Measurements from ENCODE around the gene ZFP91. TPM values are rescaled to one million over a fixed set of nuclear protein-coding genes. Genes with fewer than 3 reads are reported as not detected.

The ZFP91 gene
- total RNA-seq, 1 donor from 2014 or later = 38.1 TPM

DNA sequence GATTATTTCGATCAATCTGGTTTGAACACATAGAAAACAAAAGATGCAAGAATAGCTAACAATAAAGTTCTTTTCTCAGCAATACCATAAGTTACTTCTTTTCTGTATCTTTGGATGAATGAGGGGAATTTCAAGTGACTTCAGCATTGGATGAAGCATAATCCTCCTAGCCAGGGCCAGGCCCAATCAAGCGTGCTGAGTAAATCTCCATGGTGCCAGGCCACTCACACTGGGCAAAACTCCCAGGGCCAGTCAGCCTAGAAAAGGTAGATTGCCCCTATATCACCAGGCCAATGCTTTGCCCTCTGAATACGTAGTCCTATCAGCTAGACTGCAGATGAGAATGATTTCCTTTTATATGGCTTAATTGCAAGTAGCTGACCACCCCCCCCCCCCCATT is 49.6 kb downstream of the ZFP91 start:
- no peak for DNase-seq (ENCODE audit: extremely low read depth, low read depth, low spot score)

DNA sequence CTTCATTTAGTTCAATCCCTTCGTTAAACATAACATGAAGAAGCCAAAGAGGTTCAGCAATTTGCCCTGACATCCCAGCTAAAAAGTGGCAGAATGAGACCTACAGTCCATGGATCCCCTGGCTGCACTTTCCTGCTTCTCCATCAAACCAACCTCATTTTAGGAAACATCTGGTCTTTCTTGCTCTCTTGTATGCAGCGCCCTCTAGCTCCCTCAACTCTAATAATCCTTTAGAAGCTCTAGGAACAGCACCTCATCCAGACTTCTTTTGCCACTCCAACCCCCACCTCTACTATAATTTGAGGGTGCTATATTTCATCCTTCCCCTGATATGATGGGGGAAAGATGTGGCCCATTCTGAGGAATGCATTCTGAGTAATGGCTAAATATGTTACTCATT is 51.0 kb downstream of the ZFP91 start:
- DNase-seq (ENCODE audit: extremely low read depth, low read depth, low spot score) = no peak

DNA sequence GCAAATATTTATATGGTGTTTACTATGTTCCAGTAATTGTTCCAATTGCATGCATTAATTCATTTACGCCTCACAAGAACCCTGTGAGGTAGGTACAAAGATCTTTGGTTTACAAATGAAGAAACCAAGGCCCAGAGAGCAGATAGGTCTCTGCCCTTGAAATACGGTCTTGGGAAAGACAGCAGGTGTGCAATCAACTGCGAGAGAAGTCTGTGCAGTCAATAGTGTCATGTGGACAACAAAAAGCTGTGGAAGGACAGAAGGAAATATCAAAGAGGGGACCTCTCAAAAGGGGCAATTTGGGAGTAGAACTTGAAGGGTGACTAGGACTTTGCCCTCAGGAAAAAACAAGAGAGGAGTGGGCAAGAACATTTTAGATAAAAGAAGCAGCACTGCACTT is 52.5 kb downstream of the ZFP91 start:
- no peak for DNase-seq (ENCODE audit: extremely low read depth, low read depth, low spot score)

DNA sequence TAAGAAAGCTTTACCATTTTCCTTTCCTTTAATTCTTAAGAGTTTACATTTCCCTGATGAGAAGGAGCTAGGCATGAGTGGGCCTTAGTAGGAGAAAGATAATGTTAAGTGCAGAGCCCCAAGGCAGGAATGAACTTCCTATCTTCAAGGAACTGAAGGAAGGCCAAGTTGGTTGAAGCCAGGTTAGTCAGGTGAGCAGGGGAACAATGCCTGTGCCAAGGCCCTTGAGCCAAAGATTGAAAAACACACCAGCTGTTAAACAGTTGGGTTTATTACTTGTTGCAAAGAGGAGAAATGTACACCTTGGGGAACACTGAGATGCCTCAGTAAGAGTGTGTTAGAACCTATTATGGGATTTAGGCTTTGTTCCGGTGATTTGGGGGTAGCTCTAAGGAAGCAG is 53.6 kb downstream of the ZFP91 start:
- DNase-seq (ENCODE audit: extremely low read depth, low read depth, low spot score) = no peak

DNA sequence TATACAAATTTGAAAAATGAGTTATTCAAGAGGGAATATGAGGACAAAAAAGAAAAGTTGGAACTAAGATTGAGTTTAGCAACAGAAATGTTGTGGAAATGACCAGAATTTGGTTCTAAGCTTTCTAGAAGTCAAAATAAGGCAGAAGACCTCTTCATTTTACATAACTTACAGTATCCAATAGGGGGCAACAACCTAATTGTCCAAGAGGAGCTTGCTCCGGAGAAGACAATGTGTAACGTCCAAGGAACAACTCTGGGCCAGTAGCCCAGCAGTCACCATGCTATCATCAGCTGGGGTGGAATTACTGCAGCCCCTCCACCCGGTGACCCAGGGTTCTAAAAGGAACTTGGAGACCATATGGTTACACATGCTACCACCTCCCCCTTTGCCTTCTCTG is 57.7 kb downstream of the ZFP91 start:
- no peak for DNase-seq (ENCODE audit: extremely low read depth, low read depth, low spot score)

DNA sequence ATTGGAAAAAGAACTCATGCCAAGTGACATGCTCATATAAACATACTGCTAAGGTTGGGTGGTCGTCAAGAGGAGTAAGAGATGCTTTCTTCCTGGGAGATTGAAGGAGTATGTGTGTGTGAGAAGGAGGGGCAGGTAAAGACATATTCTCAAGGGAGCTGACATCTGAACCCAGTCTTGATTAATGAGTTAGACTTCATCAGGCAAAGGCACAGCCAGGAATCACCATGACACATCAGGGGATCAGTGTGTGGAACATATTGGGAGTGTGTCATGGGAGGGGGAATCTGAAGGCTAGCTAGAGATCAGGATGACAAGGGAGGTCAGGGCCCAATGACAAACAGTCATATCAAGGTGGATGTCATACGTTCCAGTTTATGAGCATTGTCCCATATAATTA is 58.5 kb downstream of the ZFP91 start:
- DNase-seq (ENCODE audit: extremely low read depth, low read depth, low spot score) = no peak

DNA sequence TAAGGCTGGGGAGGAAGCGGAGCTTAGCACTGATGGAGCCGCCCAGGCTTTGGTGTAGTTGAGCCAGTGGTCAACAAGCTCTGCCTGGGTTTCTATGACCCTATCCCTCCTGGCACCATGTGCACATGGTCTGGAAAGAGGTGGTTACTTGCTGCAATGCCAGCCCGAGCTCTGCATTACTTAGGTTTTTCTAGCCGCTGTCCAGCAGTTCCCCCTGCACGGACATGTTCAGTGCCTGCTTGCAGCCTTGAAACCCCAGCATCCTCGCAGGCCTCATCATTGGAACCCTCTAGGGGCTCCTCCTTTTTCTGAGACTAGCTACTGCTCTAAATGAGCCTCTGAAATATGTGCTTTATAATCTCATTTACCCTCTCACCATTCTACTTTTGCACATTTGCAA is 60.2 kb downstream of the ZFP91 start:
- no peak for DNase-seq (ENCODE audit: extremely low read depth, low read depth, low spot score)

DNA sequence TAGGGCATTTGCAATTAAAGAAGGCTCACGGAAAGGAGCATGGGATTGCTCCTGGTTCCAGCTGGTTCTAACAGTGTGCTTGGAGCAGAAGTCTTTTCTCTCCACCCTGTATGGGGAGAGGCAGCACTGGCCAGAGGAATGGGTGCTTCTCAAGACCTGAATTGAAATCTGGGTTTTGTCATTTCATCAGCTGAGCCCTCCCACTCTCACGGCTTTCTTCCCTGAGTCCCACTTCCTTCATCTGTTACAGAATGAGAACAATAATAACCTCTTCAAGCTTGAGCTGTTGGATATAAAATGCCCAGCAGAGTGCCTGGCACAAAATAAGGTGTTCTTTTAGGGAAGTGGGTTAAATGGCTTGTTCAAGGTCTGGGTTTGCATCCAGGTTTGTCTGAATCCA is 60.8 kb downstream of the ZFP91 start:
- DNase-seq (ENCODE audit: extremely low read depth, low read depth, low spot score) = no peak

DNA sequence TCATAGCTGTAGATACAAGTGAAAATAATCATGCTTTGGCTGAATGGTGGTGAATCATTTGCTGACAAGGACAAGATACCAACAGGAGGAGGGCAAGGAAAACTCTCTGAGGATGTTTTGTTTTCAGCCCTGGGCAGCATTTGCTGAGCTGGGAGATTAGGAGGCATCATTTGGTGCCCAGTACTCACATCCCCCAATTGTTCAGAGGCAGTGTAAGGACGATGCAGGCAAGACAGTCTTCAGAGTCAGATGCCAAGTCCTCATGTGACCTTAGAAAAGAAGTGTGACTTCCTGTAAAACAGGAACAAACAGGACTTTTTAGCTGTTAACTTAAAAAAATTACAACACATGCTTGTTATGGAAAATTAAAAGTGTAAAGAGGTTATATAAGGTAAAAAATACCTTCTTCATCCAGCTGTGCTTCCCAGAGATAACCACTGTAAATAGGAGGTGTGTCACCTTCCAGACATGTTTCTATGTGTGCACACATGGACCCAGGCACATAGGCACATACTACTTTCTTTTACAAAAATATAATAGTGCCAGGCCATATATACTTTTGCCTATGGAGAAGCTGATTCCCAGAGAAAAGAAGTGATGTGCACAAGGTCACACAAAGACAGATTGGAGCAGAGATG is 61.6 kb downstream of the ZFP91 start:
- DNase-seq (ENCODE audit: extremely low read depth, low read depth, low spot score) = no peak

DNA sequence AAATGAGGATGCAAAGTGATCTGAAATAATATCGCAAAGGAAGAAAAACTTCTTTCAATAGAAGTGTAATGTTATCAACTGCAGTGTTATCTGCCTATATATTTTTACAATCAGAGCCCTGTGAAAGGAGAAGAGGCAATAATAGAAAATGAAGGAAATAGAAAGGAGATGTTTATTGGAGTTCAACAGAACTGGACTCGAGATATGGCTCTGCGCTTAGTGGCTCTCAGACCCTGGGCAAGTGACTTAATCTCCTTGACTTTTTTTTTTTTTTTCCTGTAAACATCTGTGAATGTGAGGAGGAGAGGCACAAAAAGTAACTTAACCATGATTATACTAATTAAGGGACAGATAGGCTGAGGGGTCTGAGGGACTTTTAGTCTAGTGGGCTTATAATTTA is 62.5 kb downstream of the ZFP91 start:
- no peak for DNase-seq (ENCODE audit: extremely low read depth, low read depth, low spot score)

DNA sequence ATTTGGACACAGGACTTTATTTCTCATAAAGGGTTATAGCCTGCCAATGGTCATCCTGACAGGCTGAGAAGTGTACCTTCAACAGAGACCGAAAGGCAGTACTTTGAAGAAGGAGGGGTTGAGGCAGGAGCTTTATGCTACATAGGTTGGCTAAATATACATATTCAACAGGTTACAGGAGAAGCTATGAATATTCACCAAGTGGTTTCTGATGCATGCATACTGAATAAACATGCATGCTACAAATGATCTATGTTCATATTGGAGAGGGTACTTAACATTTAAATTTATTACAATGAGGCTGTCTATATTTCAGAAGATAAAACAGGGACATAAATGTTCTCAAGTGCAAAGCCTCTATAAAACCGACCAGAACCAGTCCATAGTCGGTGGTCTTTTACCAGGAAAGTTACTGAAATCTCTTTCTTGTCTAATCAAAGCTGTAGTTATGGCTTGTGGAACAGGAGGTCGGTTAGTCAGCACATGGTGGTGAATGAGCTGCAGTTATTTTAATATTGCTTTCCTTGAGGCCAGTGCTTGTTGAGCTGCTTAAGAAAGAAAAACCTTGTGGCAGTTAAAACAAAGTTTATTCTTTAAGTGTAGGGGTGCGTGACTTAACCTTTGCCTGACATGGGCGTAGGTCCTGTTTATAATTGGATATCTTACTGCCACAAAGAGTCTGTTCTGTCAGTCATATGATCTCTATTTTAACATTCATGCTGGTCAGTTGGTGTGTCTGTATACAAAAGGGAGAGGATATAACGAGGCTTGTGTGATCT is 63.1 kb downstream of the ZFP91 start:
- DNase-seq (ENCODE audit: extremely low read depth, low read depth, low spot score) = no peak

DNA sequence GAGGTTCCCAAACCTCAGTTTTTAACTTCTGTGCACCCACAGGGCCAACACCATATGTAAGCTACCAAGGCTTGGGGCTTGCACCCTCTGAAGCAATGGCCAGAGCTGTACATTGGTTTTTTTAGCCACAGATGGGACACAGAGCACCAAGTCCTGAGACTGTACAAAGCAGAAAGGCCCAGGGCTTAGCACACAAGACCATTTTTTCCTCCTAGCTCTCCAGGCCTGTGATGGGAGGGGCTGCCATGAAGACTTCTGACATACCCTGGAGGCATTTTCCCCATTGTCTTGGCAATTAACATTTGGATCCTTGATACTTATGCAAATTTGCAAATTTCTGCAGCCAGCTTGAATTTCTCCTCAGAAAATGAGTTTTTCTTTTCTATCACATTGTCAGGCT is 67.0 kb downstream of the ZFP91 start:
- no peak for DNase-seq (ENCODE audit: extremely low read depth, low read depth, low spot score)

DNA sequence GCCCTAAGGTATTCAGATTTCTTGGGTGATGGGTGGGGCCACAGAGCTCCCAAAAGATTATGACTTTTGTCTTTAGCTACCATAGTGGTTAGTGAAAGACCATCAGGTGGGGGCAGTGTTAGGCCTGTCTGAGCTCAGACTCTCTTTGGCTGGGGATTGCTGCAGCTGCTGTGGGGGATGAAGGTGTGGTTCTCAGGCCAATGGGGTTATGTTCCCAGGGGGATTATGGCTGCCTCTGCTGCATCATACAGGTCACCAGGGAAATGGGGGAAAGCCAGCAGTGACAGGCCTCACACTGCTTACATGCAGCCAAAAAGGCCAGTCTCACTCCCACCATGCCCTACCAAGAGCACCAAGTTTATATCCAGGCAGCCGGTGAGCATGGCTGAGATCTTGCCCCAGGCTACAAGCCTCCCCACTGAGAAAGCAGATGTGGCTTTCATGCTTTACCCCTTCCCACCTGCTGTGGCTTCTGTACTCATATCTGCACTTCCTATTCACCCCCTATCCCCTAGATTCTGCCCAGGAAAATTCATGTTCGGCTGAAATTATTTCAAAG is 68.4 kb downstream of the ZFP91 start:
- DNase-seq (ENCODE audit: extremely low read depth, low read depth, low spot score) = no peak

DNA sequence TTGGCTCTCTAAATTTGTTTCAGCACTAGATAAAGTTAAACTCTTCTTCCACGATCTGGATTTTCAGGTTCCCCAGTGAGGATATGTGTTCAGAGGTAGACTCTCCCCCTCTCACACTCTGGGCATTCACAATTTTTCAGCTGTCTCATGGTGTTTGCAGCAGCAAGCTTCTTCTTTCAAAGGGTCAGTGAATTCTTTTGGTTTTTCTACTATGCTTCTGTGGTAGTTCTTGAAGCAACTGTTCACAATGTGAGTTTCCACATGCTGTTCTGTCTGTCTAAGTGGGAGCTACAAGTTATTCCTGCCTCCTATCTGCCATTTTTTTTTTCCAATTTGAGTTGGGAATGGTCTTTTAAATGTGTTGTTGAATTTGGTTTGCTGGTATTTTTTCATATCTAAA is 69.0 kb downstream of the ZFP91 start:
- DNase-seq (ENCODE audit: extremely low read depth, low read depth, low spot score) = no peak

DNA sequence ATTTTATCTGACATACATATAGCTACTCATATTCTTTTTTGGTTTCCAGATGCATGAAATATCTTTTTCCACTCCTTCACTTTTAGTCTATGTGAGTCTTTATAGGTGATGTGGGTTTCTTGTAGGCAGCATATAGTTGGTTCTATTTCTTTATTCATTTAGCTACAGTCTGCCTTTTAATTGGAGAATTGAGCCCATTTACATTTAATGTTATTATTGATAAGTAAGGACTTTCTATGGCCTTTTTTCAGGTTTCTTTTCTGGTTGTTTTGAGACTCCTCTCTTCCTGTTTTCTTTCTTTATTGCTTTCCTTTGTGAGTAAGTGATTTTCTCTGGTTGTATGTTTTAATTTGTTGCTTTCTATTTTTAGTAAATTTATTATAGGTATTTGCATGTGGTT is 70.8 kb downstream of the ZFP91 start:
- no peak for DNase-seq (ENCODE audit: extremely low read depth, low read depth, low spot score)

DNA sequence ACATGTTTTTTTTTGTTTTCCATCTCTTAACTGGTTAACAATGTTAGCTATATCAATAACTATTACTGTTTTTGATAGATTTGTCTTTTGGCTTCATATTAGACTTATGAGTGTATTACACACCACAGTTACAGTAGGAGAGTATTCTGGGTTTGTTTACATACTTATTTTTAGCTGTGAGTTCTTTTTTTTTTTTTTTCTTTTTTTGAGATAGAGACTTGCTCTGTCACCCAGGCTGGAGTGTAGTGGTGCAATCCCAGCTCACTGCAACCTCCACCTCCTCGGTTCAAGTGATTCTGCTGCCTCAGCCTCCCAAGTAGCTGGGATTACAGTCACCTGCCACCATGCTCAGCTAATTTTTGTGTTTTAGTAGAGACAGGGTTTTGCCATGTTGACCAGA is 71.6 kb downstream of the ZFP91 start:
- DNase-seq (ENCODE audit: extremely low read depth, low read depth, low spot score) = no peak

DNA sequence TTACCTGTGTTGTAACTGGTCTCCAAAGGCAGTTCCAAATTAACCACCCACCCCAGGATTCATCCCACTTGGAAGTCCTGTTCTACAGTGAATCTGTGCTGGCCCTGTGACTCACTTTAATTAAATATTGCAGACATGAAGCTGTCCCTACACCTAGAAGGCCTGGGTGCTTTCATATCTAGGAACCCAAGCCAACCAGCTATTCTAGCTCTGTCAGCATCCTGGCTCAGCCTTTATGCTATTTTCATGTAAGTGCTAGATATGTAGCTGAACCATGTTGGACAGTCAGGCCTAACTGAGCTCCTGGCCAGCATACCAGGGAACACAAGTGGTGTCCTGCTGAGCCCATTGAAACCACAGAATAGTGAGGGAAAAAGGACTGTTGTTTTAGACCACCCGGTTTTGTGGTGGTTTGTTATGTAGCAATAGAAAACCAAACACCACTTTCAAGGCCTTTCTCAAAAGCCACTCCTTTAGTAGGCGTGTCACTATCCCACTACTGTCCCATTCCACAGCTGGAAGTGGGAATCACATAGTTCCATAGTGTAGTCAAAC is 73.9 kb downstream of the ZFP91 start:
- DNase-seq (ENCODE audit: extremely low read depth, low read depth, low spot score) = no peak

DNA sequence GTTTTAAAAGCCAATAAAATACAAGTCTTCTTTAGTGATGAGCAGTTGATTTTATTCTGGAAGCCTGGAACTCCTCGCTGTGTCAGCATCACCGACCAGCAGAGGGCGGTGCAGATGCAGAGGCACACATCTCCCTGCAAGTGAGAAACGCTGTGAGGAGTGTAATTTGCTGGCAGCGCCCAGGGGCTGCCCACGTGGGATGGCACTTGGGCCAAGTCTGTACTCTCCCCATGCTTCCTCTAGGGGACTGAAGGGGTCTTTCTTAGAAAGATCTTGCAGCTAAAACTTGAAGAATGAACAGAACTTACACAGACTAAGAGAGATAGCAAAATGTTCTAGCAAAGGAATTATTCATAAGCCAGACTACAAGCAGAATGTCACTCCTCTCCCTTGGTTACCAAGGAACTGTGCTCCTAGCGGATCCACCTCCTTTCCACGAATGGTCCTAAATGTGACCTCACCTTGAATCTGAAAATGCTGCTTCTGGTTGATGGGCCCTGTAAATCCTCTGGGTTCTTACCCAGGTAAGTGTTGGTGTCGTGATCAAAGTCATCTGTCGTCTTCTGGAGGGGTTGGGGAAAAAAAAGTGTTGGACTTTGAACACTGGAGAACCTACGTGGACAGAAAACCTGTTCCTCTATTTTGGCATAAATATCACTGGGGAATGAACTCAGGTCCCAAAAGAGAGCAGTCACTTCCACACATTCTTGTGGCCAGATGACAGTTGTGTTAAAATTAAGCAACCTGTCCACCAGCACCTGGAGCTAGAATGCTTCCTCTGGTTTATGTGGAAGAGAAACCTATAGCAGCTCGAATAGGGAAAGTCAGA is 75.4 kb downstream of the ZFP91 start:
- DNase-seq (ENCODE audit: extremely low read depth, low read depth, low spot score) = no peak

DNA sequence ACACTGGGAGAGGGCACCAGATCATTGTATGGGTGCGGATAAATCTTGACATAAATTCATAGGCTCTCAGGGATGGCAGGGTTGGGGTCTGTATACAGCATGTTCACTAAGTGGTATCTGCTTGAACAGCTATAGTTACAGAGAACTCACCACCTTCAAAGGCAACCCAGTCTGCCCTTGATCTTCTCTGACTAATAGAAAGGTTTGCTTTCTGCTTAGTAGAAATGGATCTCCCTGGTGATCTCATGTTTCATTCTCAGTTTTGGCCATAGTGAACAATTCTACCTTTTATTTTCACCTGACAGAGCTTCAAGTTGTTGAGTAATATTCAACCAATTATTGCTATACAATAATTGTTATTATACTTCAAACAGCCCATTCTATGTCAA is 76.0 kb downstream of the ZFP91 start:
- DNase-seq (ENCODE audit: extremely low read depth, low read depth, low spot score) = no peak

DNA sequence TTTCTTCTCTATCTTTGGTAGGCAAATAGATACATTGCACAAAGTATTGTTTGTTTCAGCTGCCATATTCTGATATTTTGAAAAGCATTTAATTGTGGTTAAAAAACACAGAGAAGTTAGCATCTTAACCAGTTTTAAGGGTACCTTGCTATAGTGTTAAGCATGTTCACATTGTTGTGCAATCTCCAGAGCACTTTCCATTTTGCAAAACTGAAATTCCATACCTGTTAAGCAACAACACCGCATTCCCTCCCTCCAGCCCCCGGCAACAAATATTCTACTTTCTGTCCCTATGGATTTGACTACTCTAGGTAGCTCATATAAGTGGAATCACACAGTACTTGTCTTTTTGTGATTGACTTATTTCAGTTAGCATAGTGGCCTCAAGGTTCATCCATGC is 77.5 kb downstream of the ZFP91 start:
- DNase-seq (ENCODE audit: extremely low read depth, low read depth, low spot score) = no peak

DNA sequence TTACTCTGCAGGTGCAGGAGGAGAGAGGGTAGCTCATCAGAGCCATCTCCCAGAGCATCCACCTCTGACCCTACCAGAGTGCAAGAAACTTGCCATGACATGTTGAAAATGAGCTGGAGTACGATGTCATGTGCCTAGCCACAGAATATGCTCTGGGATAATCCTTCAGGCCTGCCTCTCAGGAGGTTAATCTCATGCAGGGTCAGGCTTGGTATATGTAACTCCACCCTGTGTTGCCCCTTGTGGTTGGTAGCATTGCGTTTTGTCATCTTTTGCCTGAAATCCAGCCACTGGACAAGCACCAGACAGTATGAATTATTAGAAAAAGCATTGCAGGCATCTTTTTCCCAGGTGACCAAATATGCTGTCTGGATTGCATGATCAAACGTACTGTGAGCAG is 79.8 kb downstream of the ZFP91 start:
- DNase-seq (ENCODE audit: extremely low read depth, low read depth, low spot score) = no peak

Data from glomerular endothelial cell (primary cell).